ENCODE results near the gene CHEK2.

DNA sequence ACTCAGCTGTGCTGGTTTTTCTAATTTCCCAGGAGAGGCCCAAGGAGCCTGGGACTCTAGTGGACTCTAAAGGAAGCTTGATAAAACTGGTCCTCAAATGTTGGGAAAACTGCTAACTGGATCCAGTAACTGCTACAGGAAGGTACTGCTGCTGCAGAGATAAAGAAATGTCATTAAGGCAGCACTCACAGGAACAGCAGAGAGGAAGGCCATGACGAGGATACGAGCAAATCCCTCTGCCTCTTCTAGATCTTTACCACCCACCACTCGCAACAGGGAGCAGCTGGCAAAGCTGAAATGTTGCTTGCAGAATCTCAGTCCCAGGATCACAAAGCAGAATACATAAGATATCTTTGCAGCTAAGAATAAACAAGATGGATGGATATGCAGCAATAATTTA is 85.4 kb downstream of the CHEK2 start:
- TF ChIP-seq, protein P1, sequence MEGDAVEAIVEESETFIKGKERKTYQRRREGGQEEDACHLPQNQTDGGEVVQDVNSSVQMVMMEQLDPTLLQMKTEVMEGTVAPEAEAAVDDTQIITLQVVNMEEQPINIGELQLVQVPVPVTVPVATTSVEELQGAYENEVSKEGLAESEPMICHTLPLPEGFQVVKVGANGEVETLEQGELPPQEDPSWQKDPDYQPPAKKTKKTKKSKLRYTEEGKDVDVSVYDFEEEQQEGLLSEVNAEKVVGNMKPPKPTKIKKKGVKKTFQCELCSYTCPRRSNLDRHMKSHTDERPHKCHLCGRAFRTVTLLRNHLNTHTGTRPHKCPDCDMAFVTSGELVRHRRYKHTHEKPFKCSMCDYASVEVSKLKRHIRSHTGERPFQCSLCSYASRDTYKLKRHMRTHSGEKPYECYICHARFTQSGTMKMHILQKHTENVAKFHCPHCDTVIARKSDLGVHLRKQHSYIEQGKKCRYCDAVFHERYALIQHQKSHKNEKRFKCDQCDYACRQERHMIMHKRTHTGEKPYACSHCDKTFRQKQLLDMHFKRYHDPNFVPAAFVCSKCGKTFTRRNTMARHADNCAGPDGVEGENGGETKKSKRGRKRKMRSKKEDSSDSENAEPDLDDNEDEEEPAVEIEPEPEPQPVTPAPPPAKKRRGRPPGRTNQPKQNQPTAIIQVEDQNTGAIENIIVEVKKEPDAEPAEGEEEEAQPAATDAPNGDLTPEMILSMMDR (conservative IDR thresholded peaks at IDR 0.05 in 1 of 2, IDR thresholded peaks at IDR 0.05 in 1 of 2; ENCODE audit: extremely low read depth in 1 of 2, insufficient read depth in 1 of 2, low read depth in 1 of 2, low read length in 2 of 2), result no peak
- TF ChIP-seq EZH2 (IDR thresholded peaks at IDR 0.05; ENCODE audit: borderline replicate concordance, low read length), result no peak

Measured in mammary epithelial cell (primary cell).